Spleen (tissue), 7 donors: ENCODE measurements around the gene MYL11.

Experiments
- CTCF ChIP-seq, 11 experiments: fragments of 200-600 bp in 7 of 11; fragments of 450-650 bp in 4 of 11; sonication (generic) in 4 of 11; IDR thresholded peaks in 8 of 11; conservative IDR thresholded peaks in 3 of 11; 1 replicate in 7 of 11; 2 replicates in 4 of 11; pipeline versions ENCODE4 v1.4.0 to v1.8.0; 2016 to 2021; ENCODE audit warnings: antibody characterized with exemption in 11 of 11, inconsistent platforms in 4 of 11, mild to moderate bottlenecking in 1 of 11
- POLR2A ChIP-seq, 3 donors: fragments of 450-650 bp; IDR thresholded peaks; one replicate each; pipeline ENCODE4 v1.5.1; 2017; ENCODE audit warnings: antibody characterized with exemption in 3 of 3, mild to moderate bottlenecking in 1 of 3
- POLR2AphosphoS5 ChIP-seq, 3 donors: sonication (generic); formaldehyde crosslinking; IDR thresholded peaks; one replicate each; pipeline ENCODE4 v1.5.1; 2017; ENCODE audit warnings: antibody characterized with exemption in 3 of 3
- donor health status: DM: no; HTN: no; CAD: no; lungs with moderate emphysema.
- donor health status: DM: no; HTN: no; CAD: no.
- donor health status: DM: no; HTN: no; CAD: no.

DNA sequence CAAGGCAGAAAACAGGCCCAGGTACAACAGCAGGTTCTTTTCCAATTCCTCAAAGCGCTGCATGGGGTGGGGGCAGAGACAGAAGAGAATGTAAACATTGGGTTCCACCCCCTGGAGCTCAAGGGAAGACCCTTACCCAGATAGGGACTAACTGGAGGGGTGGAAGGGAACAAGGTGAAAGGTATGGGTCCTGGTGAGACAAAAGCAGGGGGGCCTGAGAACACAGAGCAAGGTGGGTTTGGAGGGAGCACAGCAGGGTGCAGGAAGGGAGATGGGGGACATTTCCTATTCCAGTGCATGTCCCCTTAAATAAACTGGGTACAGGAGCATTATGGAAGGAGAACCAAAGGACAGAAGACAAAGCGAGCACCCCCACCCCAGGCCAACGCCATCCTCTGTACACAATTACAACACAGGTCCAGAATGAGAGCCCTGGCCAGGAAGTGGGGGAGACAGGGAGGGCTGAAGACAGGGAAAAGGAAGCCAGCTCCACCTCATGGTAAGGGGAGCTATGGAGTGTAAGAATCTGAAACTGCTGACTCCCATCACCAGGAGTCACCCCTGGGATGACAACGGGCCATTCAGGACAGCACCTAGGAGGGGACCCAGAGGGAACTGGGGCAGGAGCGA lies 17.4 kb upstream of the MYL11 start:
- TF ChIP-seq CTCF (IDR thresholded peaks at IDR 0.05 in 8 of 11, conservative IDR thresholded peaks at IDR 0.05 in 3 of 11): no peak
- no peak for TF ChIP-seq POLR2A (IDR thresholded peaks at IDR 0.05)
- TF ChIP-seq POLR2AphosphoS5 (IDR thresholded peaks at IDR 0.05): no peak
